Measurements from ENCODE around the gene DISP3.

GRCh38 chr1:11443043-11443442 lies 35.9 kb upstream of the DISP3 start:
- TF ChIP-seq EZH2 (IDR thresholded peaks at IDR 0.05; ENCODE audit: borderline replicate concordance, low read length) (no peak), CTCF (IDR thresholded peaks at IDR 0.05; ENCODE audit: low read length) (no peak)

Data from OCI-LY1 (cell line).